ENCODE results near the gene PIP4P1. TPM values are rescaled to one million over a fixed set of nuclear protein-coding genes. Genes with fewer than 3 reads are reported as not detected.

The PIP4P1 gene
- total and polyA plus RNA-seq, 2 experiments from 2014 or later: 20.9 to 26.4 TPM

- no peak overlapping the region for H3K27ac ChIP-seq (ENCODE audit: low read depth)
- no peaks in the 10 kb centered on the region for H3K36me3 Mint-ChIP-seq (ENCODE audit: low read depth)
- H3K27me3 ChIP-seq (ENCODE audit: insufficient read depth): no peaks in the 10 kb centered on the region
- peaks cover 24% of the 10 kb centered on the region for H3K4me1 Mint-ChIP-seq
- no peak overlapping the region for H2AFZ ChIP-seq
- H3K9me3 Mint-ChIP-seq: no peaks in the 10 kb centered on the region
- H3K9me2 ChIP-seq (ENCODE audit: insufficient read depth): peaks cover 6% of the 10 kb centered on the region; the same call in 1 of the 2 replicates
- no peak overlapping the region for H3K4me3 ChIP-seq
- no peak overlapping the region for H3K27ac Mint-ChIP-seq
- H3K4me1 ChIP-seq (ENCODE audit: insufficient read depth): peaks cover 23% of the 10 kb centered on the region
- H3K79me2 ChIP-seq (replicated peaks; ENCODE audit: insufficient read depth): no peaks in the 10 kb centered on the region
- no peak for DNase-seq (ENCODE audit: low spot score)
- TF ChIP-seq JUNB (IDR thresholded peaks at IDR 0.05; ENCODE audit: unreplicated experiment): no peak
- TF ChIP-seq NANOG (IDR thresholded peaks at IDR 0.05; ENCODE audit: borderline replicate concordance): no peak
- no peak for TF ChIP-seq ZNF331 (CRISPR knock-in tag; IDR thresholded peaks at IDR 0.05; ENCODE audit: low read depth)
- TF ChIP-seq CREB1 (CRISPR knock-in tag; IDR thresholded peaks at IDR 0.05; ENCODE audit: low read depth): no peak
- TF ChIP-seq ZNF462 (CRISPR knock-in tag; IDR thresholded peaks at IDR 0.05): no peak
- no peak for TF ChIP-seq STAT1 (IDR thresholded peaks at IDR 0.05; ENCODE audit: unreplicated experiment)
- no peak for TF ChIP-seq CTCF (conservative IDR thresholded peaks at IDR 0.05; ENCODE audit: low read depth in 2 of 2)
- TF ChIP-seq EZH2phosphoT487 (IDR thresholded peaks at IDR 0.05; ENCODE audit: unreplicated experiment): no peak
- TF ChIP-seq POLR2AphosphoS5 (IDR thresholded peaks at IDR 0.05; ENCODE audit: low read depth): no peak
- TF ChIP-seq EZH2 (IDR thresholded peaks at IDR 0.05; ENCODE audit: low read depth, unreplicated experiment): no peak
- TF ChIP-seq ETS1 (IDR thresholded peaks at IDR 0.05): no peak
- no peak overlapping the region for H3K4me3 Mint-ChIP-seq
- no peak for ATAC-seq
- H3K36me3 ChIP-seq (ENCODE audit: insufficient read depth): no peaks in the 10 kb centered on the region
- no peak overlapping the region for H3K4me2 ChIP-seq
- no peaks in the 10 kb centered on the region for H4K20me1 ChIP-seq (replicated peaks; ENCODE audit: insufficient read depth)
- 0 out of 2 replicates have a peak, but pooled peaks cover 9% of the 10 kb centered on the region for H3F3A ChIP-seq (replicated peaks; ENCODE audit: low read depth)
- H3K27me3 Mint-ChIP-seq (ENCODE audit: insufficient read depth, low read depth, poor library complexity): peaks cover 6% of the 10 kb centered on the region
These were observed 38.3 kb downstream of the PIP4P1 start for GRCh38 chr14:20422886-20423285.

Measured in GM23338 (cell line).